HG03354 (cell line): Measurements from ENCODE around the gene AK8.

Source experiments
- ATAC-seq: cut with Tn5 transposase; IDR thresholded peaks from one replicate; pipeline ENCODE4 v1.9.1; 2021; ENCODE audit warnings: mild to moderate bottlenecking; ENCODE audit not compliant: unreplicated experiment, poor library complexity, severe bottlenecking

Gene AK8

GRCh38 chr9:132828201-132828770 is 49.8 kb downstream of the AK8 start:
- ATAC-seq: no peak

GRCh38 chr9:132827366-132827765 is 50.7 kb downstream of the AK8 start:
- no peak for ATAC-seq

- ATAC-seq: no peak
Measured at GRCh38 chr9:132826621-132827365, 51.3 kb downstream of the AK8 start.

GRCh38 chr9:132826131-132826530 is 52.0 kb downstream of the AK8 start:
- ATAC-seq: no peak

- no peak for ATAC-seq
Measured at GRCh38 chr9:132825430-132825829, 52.7 kb downstream of the AK8 start.

GRCh38 chr9:132824951-132825350 is 53.1 kb downstream of the AK8 start:
- ATAC-seq: no peak

GRCh38 chr9:132824151-132824550 is 53.9 kb downstream of the AK8 start:
- ATAC-seq: no peak

- ATAC-seq: no peak
Measured at GRCh38 chr9:132823370-132824145, 54.5 kb downstream of the AK8 start.

- no peak for ATAC-seq
Measured at GRCh38 chr9:132820169-132820944, 57.7 kb downstream of the AK8 start.

GRCh38 chr9:132818588-132818987 is 59.5 kb downstream of the AK8 start:
- ATAC-seq: no peak

GRCh38 chr9:132814937-132815336 is 63.1 kb downstream of the AK8 start:
- no peak for ATAC-seq

GRCh38 chr9:132813115-132813771 is 64.8 kb downstream of the AK8 start:
- no peak for ATAC-seq

- ATAC-seq: no peak
Measured at GRCh38 chr9:132811985-132812384, 66.1 kb downstream of the AK8 start.

GRCh38 chr9:132810314-132810713 is 67.8 kb downstream of the AK8 start:
- ATAC-seq: no peak

- no peak for ATAC-seq
Measured at GRCh38 chr9:132809677-132810271, 68.3 kb downstream of the AK8 start.

GRCh38 chr9:132808645-132809044 is 69.4 kb downstream of the AK8 start:
- no peak for ATAC-seq

- no peak for ATAC-seq
Measured at GRCh38 chr9:132806723-132807421, 71.2 kb downstream of the AK8 start.

- ATAC-seq: no peak
Measured at GRCh38 chr9:132806306-132806705, 71.8 kb downstream of the AK8 start.
